C4-2B (cell line): ENCODE results near the gene IL10RA.

ENCODE experiments used
- CTCF ChIP-seq: fragments of 450-650 bp; conservative IDR thresholded peaks from 2 replicates; pipeline ENCODE4 v1.5.1; 2017; ENCODE audit warnings: mild to moderate bottlenecking
- ZFX ChIP-seq: fragments of 450-650 bp; IDR thresholded peaks from 2 replicates; pipeline ENCODE4 v1.6.1; 2017

GRCh38 chr11:118003456-118003855 is 17.3 kb downstream of the IL10RA start:
- TF ChIP-seq CTCF (no peak), ZFX (no peak)
